HL-60 (cell line): Measurements from ENCODE around the gene GGA2.
A peak's percentile ranks its signal among the peaks of the same experiment; 100 is the strongest.

ENCODE experiments used
- DNase-seq, 2 experiments: peaks; one replicate each; pipeline ENCODE4 v3.0.0-alpha.2; 2010 to 2020; ENCODE audit warnings: low read depth in 1 of 2, low spot score in 1 of 2
- H3K27ac ChIP-seq: fragments of 250-450 bp; sonication (Bioruptor Pico); replicated peaks from 2 replicates; pipeline ENCODE4 v1.5.1; 2020; ENCODE audit warnings: mild to moderate bottlenecking, moderate library complexity
- H3K27me3 ChIP-seq: fragments of 250-450 bp; sonication (Bioruptor Pico); 2 replicates; pipeline ENCODE4 v1.5.1; 2021; ENCODE audit warnings: mild to moderate bottlenecking, moderate library complexity; ENCODE audit not compliant: insufficient read depth, poor library complexity, severe bottlenecking
- H3K4me3 ChIP-seq: replicated peaks from 2 replicates; pipeline ENCODE4 v1.5.1; 2011; ENCODE audit warnings: mild to moderate bottlenecking, control low read depth, low read length; ENCODE audit not compliant: insufficient read depth
- CTCF ChIP-seq: IDR thresholded peaks from one replicate; pipeline ENCODE4 v1.5.1; 2011; ENCODE audit warnings: low read length, control low read depth, inconsistent platforms; ENCODE audit not compliant: insufficient read depth
- GABPA ChIP-seq: IDR thresholded peaks from 2 replicates; pipeline ENCODE4 v1.6.1; 2012; ENCODE audit warnings: low read depth
- POLR2AphosphoS5 ChIP-seq: IDR thresholded peaks from 2 replicates; pipeline ENCODE4 v1.6.1; 2012; ENCODE audit warnings: low read depth
- SPI1 ChIP-seq: IDR thresholded peaks from 2 replicates; pipeline ENCODE4 v1.6.1; 2012; ENCODE audit warnings: low read depth, mild to moderate bottlenecking, borderline replicate concordance
- TF ChIP-seq, protein P1 (sequence below): IDR thresholded peaks from 2 replicates; pipeline ENCODE4 v1.6.1; 2012; ENCODE audit warnings: low read depth; ENCODE audit not compliant: insufficient replicate concordance

GGA2 gene

DNA sequence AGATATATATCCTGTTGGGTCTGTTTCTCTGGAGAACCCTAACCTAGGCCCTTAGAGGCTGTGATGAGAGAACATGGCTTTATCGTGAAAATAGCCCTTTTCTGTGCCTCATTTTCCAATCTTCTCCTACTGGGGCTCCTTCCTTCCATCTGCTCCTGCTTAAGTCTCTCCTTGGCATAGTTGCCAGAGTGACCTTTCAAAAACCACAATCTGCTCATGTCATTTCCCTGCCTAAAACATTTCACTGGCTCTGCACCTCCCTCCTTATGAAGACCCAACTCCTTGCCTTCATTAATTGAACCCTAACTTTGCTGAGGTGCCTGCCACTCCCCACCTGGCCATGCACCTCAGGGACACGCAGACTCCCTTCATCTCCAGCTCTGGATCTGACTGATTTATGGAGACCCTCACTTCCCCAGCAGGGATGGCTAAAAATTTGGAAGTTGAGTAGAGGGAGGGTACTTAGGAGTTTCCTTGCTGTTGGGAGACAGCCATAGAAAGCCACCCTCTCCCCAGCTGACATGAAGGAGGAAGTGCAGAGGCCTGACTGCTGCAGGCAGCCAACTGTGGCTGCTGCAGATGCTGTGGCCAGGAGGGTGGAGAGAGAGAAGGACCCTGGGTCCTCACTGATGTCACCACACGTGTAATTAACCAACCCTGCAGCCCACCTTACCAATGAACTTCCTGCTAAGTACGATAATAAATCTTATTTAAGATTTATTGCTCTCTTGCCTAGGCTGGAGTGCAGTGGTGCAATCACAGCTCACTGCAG is 6.3 kb upstream of the GGA2 start:
- Histone ChIP-seq H3K27me3 (no peaks in the 10 kb centered on the region), H3K27ac (peak overlapping the region; percentile 14), H3K4me3 (no peak overlapping the region)
- peak in 1 of 2 experiments; percentile 72 for DNase-seq
- peak; percentile 95 for TF ChIP-seq SPI1
- no peak for TF ChIP-seq CTCF
- TF ChIP-seq POLR2AphosphoS5, result peak; percentile 67

DNA sequence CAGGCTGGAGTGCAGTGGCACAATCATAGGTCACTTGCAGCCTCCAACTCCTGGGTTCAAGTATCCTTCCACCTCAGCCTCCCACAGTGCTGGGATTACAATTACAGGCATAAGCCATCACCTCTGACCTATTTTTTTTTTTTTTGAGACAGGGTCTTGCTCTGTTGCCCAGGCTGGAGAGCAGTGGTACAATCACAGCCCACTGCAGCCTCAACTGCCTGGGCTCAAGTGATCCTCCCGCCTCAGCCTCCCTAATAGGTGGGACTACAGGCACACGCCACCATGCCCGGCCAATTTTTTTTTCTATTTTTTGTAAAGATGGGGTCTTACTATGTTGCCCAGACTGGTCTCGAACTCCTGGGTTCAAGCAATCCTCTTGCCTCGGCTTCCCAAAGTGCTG is 5.6 kb upstream of the GGA2 start:
- no peak overlapping the region for H3K4me3 ChIP-seq
- H3K27ac ChIP-seq, result peak overlapping the region; percentile 14; the same call in 1 of the 2 replicates
- no peak for TF ChIP-seq CTCF
- no peak for TF ChIP-seq POLR2AphosphoS5
- TF ChIP-seq, protein P1, sequence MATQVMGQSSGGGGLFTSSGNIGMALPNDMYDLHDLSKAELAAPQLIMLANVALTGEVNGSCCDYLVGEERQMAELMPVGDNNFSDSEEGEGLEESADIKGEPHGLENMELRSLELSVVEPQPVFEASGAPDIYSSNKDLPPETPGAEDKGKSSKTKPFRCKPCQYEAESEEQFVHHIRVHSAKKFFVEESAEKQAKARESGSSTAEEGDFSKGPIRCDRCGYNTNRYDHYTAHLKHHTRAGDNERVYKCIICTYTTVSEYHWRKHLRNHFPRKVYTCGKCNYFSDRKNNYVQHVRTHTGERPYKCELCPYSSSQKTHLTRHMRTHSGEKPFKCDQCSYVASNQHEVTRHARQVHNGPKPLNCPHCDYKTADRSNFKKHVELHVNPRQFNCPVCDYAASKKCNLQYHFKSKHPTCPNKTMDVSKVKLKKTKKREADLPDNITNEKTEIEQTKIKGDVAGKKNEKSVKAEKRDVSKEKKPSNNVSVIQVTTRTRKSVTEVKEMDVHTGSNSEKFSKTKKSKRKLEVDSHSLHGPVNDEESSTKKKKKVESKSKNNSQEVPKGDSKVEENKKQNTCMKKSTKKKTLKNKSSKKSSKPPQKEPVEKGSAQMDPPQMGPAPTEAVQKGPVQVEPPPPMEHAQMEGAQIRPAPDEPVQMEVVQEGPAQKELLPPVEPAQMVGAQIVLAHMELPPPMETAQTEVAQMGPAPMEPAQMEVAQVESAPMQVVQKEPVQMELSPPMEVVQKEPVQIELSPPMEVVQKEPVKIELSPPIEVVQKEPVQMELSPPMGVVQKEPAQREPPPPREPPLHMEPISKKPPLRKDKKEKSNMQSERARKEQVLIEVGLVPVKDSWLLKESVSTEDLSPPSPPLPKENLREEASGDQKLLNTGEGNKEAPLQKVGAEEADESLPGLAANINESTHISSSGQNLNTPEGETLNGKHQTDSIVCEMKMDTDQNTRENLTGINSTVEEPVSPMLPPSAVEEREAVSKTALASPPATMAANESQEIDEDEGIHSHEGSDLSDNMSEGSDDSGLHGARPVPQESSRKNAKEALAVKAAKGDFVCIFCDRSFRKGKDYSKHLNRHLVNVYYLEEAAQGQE, result no peak
- TF ChIP-seq GABPA, result no peak
- no peak for TF ChIP-seq SPI1
- no peaks in the 10 kb centered on the region for H3K27me3 ChIP-seq
- no peak for DNase-seq

- no peak for DNase-seq
- no peak overlapping the region for H3K27ac ChIP-seq
- H3K4me3 ChIP-seq, result no peak overlapping the region
- H3K27me3 ChIP-seq, result no peaks in the 10 kb centered on the region
- TF ChIP-seq SPI1 (no peak), POLR2AphosphoS5 (no peak), CTCF (no peak), GABPA (no peak)
- TF ChIP-seq, protein P1, result no peak
Measured at GRCh38 chr16:23514381-23515152, 4.3 kb upstream of the GGA2 start.
